DOHH2 (cell line): ENCODE data around the gene MED13.
"Not testable (repeated sequence)": the region's sequence is repeated elsewhere in the genome, so short reads cannot be mapped to it uniquely, and the experiment has no call there.

Experiments
- H3F3A ChIP-seq: fragments of 200-600 bp; sonication (generic), shearing (Covaris generic); 2 replicates; pipeline ENCODE4 v1.6.0; 2016; ENCODE audit warnings: antibody characterized with exemption, mild to moderate bottlenecking; ENCODE audit not compliant: control insufficient read depth, insufficient read depth
- H3K27ac ChIP-seq: fragments of 200-600 bp; sonication (generic); 2 replicates; pipeline ENCODE4 v1.5.1; 2014; ENCODE audit warnings: low read depth, mild to moderate bottlenecking, low read length, moderate library complexity
- H3K27me3 ChIP-seq: fragments of 200-600 bp; sonication (generic); 2 replicates; pipeline ENCODE4 v1.6.1; 2014; ENCODE audit warnings: mild to moderate bottlenecking, low read length, mixed read lengths; ENCODE audit not compliant: control insufficient read depth
- H3K36me3 ChIP-seq: fragments of 200-600 bp; sonication (generic); 2 replicates; pipeline ENCODE4 v1.6.1; 2014; ENCODE audit warnings: mild to moderate bottlenecking, low read length, moderate library complexity, mixed read lengths; ENCODE audit not compliant: control insufficient read depth
- H3K4me1 ChIP-seq: fragments of 200-600 bp; sonication (generic); 2 replicates; pipeline ENCODE4 v1.6.1; 2014; ENCODE audit warnings: mild to moderate bottlenecking, low read length, mixed read lengths; ENCODE audit not compliant: control insufficient read depth
- H3K4me2 ChIP-seq: fragments of 200-600 bp; sonication (generic); 2 replicates; pipeline ENCODE4 v1.6.0; 2014; ENCODE audit warnings: mild to moderate bottlenecking, low read length, moderate library complexity
- H3K4me3 ChIP-seq: fragments of 200-600 bp; sonication (generic); 2 replicates; pipeline ENCODE4 v1.5.1; 2014; ENCODE audit warnings: mild to moderate bottlenecking, low read length, mixed read lengths
- H3K79me2 ChIP-seq: fragments of 200-600 bp; sonication (generic); 2 replicates; pipeline ENCODE4 v1.6.1; 2014; ENCODE audit warnings: mild to moderate bottlenecking, low read length, mixed read lengths; ENCODE audit not compliant: control insufficient read depth
- H3K9me2 ChIP-seq: fragments of 200-600 bp; sonication (generic); replicated peaks from 2 replicates; pipeline ENCODE4 v1.6.1; 2014; ENCODE audit warnings: mild to moderate bottlenecking, low read length, mixed read lengths; ENCODE audit not compliant: control insufficient read depth
- H3K9me3 ChIP-seq: fragments of 200-600 bp; sonication (generic); 2 replicates; pipeline ENCODE4 v1.6.1; 2014; ENCODE audit warnings: antibody characterized with exemption, low read length, mixed read lengths; ENCODE audit not compliant: control insufficient read depth, insufficient read depth
- H4K20me1 ChIP-seq: fragments of 200-600 bp; sonication (generic); 2 replicates; pipeline ENCODE4 v1.6.0; 2014; ENCODE audit warnings: low read depth, mild to moderate bottlenecking, antibody characterized with exemption, low read length, moderate library complexity; ENCODE audit not compliant: control insufficient read depth, insufficient read depth
- EZH2phosphoT487 ChIP-seq: fragments of 200-600 bp; sonication (generic); IDR thresholded peaks from 2 replicates; pipeline ENCODE4 v1.6.1; 2017; ENCODE audit warnings: borderline replicate concordance, mild to moderate bottlenecking, antibody characterized with exemption, low read length, moderate library complexity, mixed read lengths
- TF ChIP-seq, protein P1 (sequence below): fragments of 200-600 bp; sonication (generic); IDR thresholded peaks from one replicate; pipeline ENCODE4 v1.5.1; 2014; ENCODE audit warnings: antibody characterized with exemption, mild to moderate bottlenecking, low read depth, low read length; ENCODE audit not compliant: poor library complexity, severe bottlenecking

MED13 gene

DNA sequence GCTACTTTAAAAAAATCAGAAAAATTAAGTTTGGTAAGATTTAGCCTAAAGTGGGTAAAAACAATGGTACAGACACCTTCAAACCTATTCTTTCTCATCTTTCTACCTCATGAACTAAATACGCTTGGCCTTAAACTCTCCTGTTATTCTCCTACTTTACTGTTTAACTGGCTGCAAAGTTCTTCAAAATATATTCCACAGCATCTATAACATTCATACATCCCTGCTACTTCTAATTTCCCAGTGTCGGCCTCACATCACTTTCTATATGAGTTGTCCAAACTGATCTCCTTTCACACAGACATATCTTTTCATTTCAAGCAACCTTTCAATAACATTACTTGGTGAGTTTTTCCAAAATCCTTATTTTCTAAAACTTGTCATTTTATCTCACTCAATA, 64.0 kb downstream of the MED13 start:
- no peak overlapping the region for H3K27ac ChIP-seq
- no peaks in the 10 kb centered on the region for H4K20me1 ChIP-seq
- H3K4me2 ChIP-seq = no peak overlapping the region
- no peaks in the 10 kb centered on the region for H3K9me2 ChIP-seq
- H3K36me3 ChIP-seq = peaks cover 63% of the 10 kb centered on the region
- H3K9me3 ChIP-seq = no peaks in the 10 kb centered on the region
- H3F3A ChIP-seq = no peaks in the 10 kb centered on the region
- TF ChIP-seq, protein P1, sequence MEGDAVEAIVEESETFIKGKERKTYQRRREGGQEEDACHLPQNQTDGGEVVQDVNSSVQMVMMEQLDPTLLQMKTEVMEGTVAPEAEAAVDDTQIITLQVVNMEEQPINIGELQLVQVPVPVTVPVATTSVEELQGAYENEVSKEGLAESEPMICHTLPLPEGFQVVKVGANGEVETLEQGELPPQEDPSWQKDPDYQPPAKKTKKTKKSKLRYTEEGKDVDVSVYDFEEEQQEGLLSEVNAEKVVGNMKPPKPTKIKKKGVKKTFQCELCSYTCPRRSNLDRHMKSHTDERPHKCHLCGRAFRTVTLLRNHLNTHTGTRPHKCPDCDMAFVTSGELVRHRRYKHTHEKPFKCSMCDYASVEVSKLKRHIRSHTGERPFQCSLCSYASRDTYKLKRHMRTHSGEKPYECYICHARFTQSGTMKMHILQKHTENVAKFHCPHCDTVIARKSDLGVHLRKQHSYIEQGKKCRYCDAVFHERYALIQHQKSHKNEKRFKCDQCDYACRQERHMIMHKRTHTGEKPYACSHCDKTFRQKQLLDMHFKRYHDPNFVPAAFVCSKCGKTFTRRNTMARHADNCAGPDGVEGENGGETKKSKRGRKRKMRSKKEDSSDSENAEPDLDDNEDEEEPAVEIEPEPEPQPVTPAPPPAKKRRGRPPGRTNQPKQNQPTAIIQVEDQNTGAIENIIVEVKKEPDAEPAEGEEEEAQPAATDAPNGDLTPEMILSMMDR = no peak
- TF ChIP-seq EZH2phosphoT487 = no peak
- no peaks in the 10 kb centered on the region for H3K4me1 ChIP-seq
- H3K79me2 ChIP-seq = peaks cover 78% of the 10 kb centered on the region
- no peak overlapping the region for H3K4me3 ChIP-seq
- H3K27me3 ChIP-seq = no peaks in the 10 kb centered on the region

DNA sequence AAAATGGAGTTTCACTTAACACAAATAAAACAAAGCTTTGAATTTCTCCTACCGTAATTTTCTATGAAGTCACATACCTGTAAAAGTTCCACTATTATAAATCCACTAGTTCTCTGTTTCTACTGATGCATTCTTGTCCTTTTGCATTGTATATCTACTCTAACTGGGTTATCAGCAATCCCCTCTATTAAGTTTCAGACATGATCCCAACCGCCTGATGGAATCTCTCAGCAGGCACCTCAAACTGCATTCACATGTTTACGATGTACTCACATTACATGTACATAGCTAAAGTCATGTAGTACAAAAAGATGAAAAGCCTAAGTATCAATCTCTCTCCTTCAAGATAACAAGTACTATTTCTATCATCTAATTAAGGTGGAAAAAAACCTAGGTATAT, 64.9 kb downstream of the MED13 start:
- H3K9me2 ChIP-seq = no peaks in the 10 kb centered on the region
- H3K4me2 ChIP-seq = no peak overlapping the region
- no peaks in the 10 kb centered on the region for H3K4me1 ChIP-seq
- H3K27ac ChIP-seq = no peak overlapping the region
- H3K27me3 ChIP-seq = no peaks in the 10 kb centered on the region
- H3F3A ChIP-seq = no peaks in the 10 kb centered on the region
- peaks cover 70% of the 10 kb centered on the region for H3K79me2 ChIP-seq
- H3K4me3 ChIP-seq = no peak overlapping the region
- H3K36me3 ChIP-seq = peaks cover 65% of the 10 kb centered on the region
- H3K9me3 ChIP-seq = no peaks in the 10 kb centered on the region
- no peaks in the 10 kb centered on the region for H4K20me1 ChIP-seq
- no peak for TF ChIP-seq EZH2phosphoT487
- TF ChIP-seq, protein P1 = no peak

DNA sequence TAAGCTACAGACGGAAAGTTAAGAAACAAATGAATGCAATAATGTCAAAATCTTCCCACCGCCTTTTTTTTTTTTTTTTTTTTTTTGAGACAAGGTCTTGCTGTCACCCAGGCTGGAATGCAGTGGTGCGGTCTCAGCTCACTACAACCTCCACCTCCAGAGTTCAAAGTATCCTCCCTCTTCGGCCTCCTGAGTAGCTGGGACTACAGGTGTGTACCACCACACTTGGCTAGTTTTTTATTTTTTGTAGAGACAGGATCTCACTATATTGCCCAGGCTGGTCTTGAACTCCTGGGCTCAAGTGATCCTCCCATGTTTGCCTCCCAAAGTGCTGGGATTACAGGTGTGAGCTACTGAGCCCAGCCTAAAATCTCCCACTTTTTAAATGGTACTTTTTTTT, 66.5 kb downstream of the MED13 start:
- H3K36me3 ChIP-seq = peaks cover 60% of the 10 kb centered on the region

DNA sequence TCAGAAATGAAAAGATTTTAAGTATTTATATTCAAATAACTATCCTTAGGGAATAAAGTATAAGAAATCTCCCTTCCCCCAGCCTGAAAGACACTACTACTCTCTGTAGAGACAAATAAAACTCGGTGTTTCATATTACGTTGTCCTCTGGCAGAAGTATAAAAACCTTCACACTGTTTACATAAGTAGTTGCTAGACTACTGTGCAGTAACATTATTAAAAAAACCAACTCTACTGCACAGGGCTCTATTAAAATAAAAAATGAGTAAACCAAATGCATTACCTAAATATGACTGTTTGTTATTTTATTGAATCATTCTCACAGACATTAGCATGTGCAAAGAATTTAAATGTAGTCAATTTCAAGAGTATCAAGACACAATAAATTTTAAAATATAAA, 67.4 kb downstream of the MED13 start:
- Histone ChIP-seq H3K27ac (no peak overlapping the region), H3F3A (no peaks in the 10 kb centered on the region), H3K4me3 (no peak overlapping the region), H3K9me2 (no peaks in the 10 kb centered on the region), H4K20me1 (no peaks in the 10 kb centered on the region), H3K4me2 (no peak overlapping the region), H3K9me3 (no peaks in the 10 kb centered on the region), H3K36me3 (peaks cover 53% of the 10 kb centered on the region), H3K4me1 (no peaks in the 10 kb centered on the region), H3K27me3 (no peaks in the 10 kb centered on the region), H3K79me2 (peaks cover 46% of the 10 kb centered on the region)
- TF ChIP-seq, protein P1 = no peak
- TF ChIP-seq EZH2phosphoT487 = no peak

More for the DNA sequence above, 66.5 kb downstream of the MED13 start:
- H3K4me2 ChIP-seq, H3K27ac ChIP-seq, H3K4me3 ChIP-seq, H3K27me3 ChIP-seq, H3K9me2 ChIP-seq, H3F3A ChIP-seq, H3K4me1 ChIP-seq, H3K9me3 ChIP-seq, H4K20me1 ChIP-seq: not testable (repeated sequence)
- H3K79me2 ChIP-seq = peaks cover 55% of the 10 kb centered on the region
